ENCODE data around the gene TMEM128. TPM values are rescaled to one million over a fixed set of nuclear protein-coding genes. Genes with fewer than 3 reads are reported as not detected.
"Not testable (repeated sequence)": the region's sequence is repeated elsewhere in the genome, so short reads cannot be mapped to it uniquely, and the experiment has no call there.

Gene TMEM128
- total and polyA plus RNA-seq, 2 donors (not counting 1 experiment from before 2014, with no cell fraction given) = 26.4 to 52.1 TPM

- H2AFZ ChIP-seq (ENCODE audit: low read length) = no peak overlapping the region
- H3K4me3 ChIP-seq (replicated peaks in 1 of 4; ENCODE audit: control extremely low read depth in 1 of 4, insufficient read depth in 1 of 4, low read depth in 3 of 4, low read length in 4 of 4) = no peak overlapping the region
- H4K20me1 ChIP-seq (ENCODE audit: control insufficient read depth, extremely low read depth, insufficient read depth, low read length) = no peaks in the 10 kb centered on the region
- DNase-seq (ENCODE audit: low read depth in 2 of 2) = peak in 1 of 2 donors; percentile 55
- H3K36me3 ChIP-seq (ENCODE audit: control insufficient read depth, insufficient read depth, low read length) = no peaks in the 10 kb centered on the region
- H3K9ac ChIP-seq (ENCODE audit: insufficient read depth, low read length) = no peak overlapping the region
- no peak overlapping the region for H3K4me2 ChIP-seq (ENCODE audit: extremely low read depth, insufficient read depth, low read length)
- H3K9me3 ChIP-seq (ENCODE audit: control insufficient read depth, insufficient read depth, low read depth, low read length) = no peaks in the 10 kb centered on the region
- no peak overlapping the region for H3K27ac ChIP-seq (ENCODE audit: insufficient read depth, low read length)
- no peaks in the 10 kb centered on the region for H3K4me1 ChIP-seq (ENCODE audit: control insufficient read depth, extremely low read depth, insufficient read depth, low read length)
- no peaks in the 10 kb centered on the region for H3K79me2 ChIP-seq (ENCODE audit: control insufficient read depth, insufficient read depth, low read length)
- H3K27me3 ChIP-seq (ENCODE audit: control insufficient read depth, insufficient read depth, low read length) = no peaks in the 10 kb centered on the region
- TF ChIP-seq CTCF (conservative IDR thresholded peaks at IDR 0.05 in 1 of 2, IDR thresholded peaks at IDR 0.05 in 1 of 2; ENCODE audit: low read depth in 1 of 2, low read length in 2 of 2) = no peak
- TF ChIP-seq EZH2 (IDR thresholded peaks at IDR 0.05; ENCODE audit: low read length, missing control alignments) = no peak
Measured at GRCh38 chr4:4216648-4217047, 31.4 kb downstream of the TMEM128 start.

- H3K27me3 ChIP-seq (ENCODE audit: control insufficient read depth, insufficient read depth, low read length); H3K9ac ChIP-seq (ENCODE audit: insufficient read depth, low read length); H3K9me3 ChIP-seq (ENCODE audit: control insufficient read depth, insufficient read depth, low read depth, low read length); H3K27ac ChIP-seq (ENCODE audit: insufficient read depth, low read length); H3K4me3 ChIP-seq (replicated peaks in 1 of 4; ENCODE audit: control extremely low read depth in 1 of 4, insufficient read depth in 1 of 4, low read depth in 3 of 4, low read length in 4 of 4); H3K79me2 ChIP-seq (ENCODE audit: control insufficient read depth, insufficient read depth, low read length); H4K20me1 ChIP-seq (ENCODE audit: control insufficient read depth, extremely low read depth, insufficient read depth, low read length); H2AFZ ChIP-seq (ENCODE audit: low read length); H3K4me2 ChIP-seq (ENCODE audit: extremely low read depth, insufficient read depth, low read length); H3K4me1 ChIP-seq (ENCODE audit: control insufficient read depth, extremely low read depth, insufficient read depth, low read length); H3K36me3 ChIP-seq (ENCODE audit: control insufficient read depth, insufficient read depth, low read length): not testable (repeated sequence)
- DNase-seq (ENCODE audit: low read depth in 2 of 2) = peak in 1 of 2 donors; percentile 20
Measured at GRCh38 chr4:4213674-4214073, 34.3 kb downstream of the TMEM128 start.

- H3K36me3 ChIP-seq (ENCODE audit: control insufficient read depth, insufficient read depth, low read length) = no peaks in the 10 kb centered on the region
- no peaks in the 10 kb centered on the region for H4K20me1 ChIP-seq (ENCODE audit: control insufficient read depth, extremely low read depth, insufficient read depth, low read length)
- H2AFZ ChIP-seq (ENCODE audit: low read length) = no peak overlapping the region
- H3K4me3 ChIP-seq (replicated peaks in 1 of 4; ENCODE audit: control extremely low read depth in 1 of 4, insufficient read depth in 1 of 4, low read depth in 3 of 4, low read length in 4 of 4) = no peak overlapping the region
- H3K27me3 ChIP-seq (ENCODE audit: control insufficient read depth, insufficient read depth, low read length) = no peaks in the 10 kb centered on the region
- H3K27ac ChIP-seq (ENCODE audit: insufficient read depth, low read length) = no peak overlapping the region
- H3K9ac ChIP-seq (ENCODE audit: insufficient read depth, low read length) = no peak overlapping the region
- no peak for TF ChIP-seq EZH2 (IDR thresholded peaks at IDR 0.05; ENCODE audit: low read length, missing control alignments)
- TF ChIP-seq CTCF (conservative IDR thresholded peaks at IDR 0.05 in 1 of 2, IDR thresholded peaks at IDR 0.05 in 1 of 2; ENCODE audit: low read depth in 1 of 2, low read length in 2 of 2) = no peak
- no peaks in the 10 kb centered on the region for H3K9me3 ChIP-seq (ENCODE audit: control insufficient read depth, insufficient read depth, low read depth, low read length)
- no peak for DNase-seq (ENCODE audit: low read depth in 2 of 2)
- H3K79me2 ChIP-seq (ENCODE audit: control insufficient read depth, insufficient read depth, low read length) = no peaks in the 10 kb centered on the region
- H3K4me1 ChIP-seq (ENCODE audit: control insufficient read depth, extremely low read depth, insufficient read depth, low read length) = no peaks in the 10 kb centered on the region
- H3K4me2 ChIP-seq (ENCODE audit: extremely low read depth, insufficient read depth, low read length) = no peak overlapping the region
Measured at GRCh38 chr4:4206204-4206603, 41.8 kb downstream of the TMEM128 start.

All from fibroblast of lung (primary cell).